ENCODE results near the gene RIPK1. TPM values are rescaled to one million over a fixed set of nuclear protein-coding genes. Genes with fewer than 3 reads are reported as not detected.
A peak's percentile ranks its signal among the peaks of the same experiment; 100 is the strongest.
"Not testable (repeated sequence)": the region's sequence is repeated elsewhere in the genome, so short reads cannot be mapped to it uniquely, and the experiment has no call there.

RIPK1 gene
- total RNA-seq, 1 experiment from 2014 or later, result 18.3 TPM

- DNase-seq (ENCODE audit: low spot score), result no peak
Observed at GRCh38 chr6:3045777-3046176, 22.5 kb upstream of the RIPK1 start.

GRCh38 chr6:3046295-3046694 is 22.0 kb upstream of the RIPK1 start:
- DNase-seq (ENCODE audit: low spot score), result no peak

GRCh38 chr6:3048009-3048408 is 20.3 kb upstream of the RIPK1 start:
- DNase-seq (ENCODE audit: low spot score), result not testable (repeated sequence)

- DNase-seq (ENCODE audit: low spot score), result no peak
Observed at GRCh38 chr6:3052481-3053230, 15.6 kb upstream of the RIPK1 start.

- DNase-seq (ENCODE audit: low spot score), result no peak
Observed at GRCh38 chr6:3053231-3053508, 15.1 kb upstream of the RIPK1 start.

GRCh38 chr6:3054229-3055157 is 13.8 kb upstream of the RIPK1 start:
- DNase-seq (ENCODE audit: low spot score), result not testable (repeated sequence)

GRCh38 chr6:3055158-3055499 is 13.2 kb upstream of the RIPK1 start:
- not testable (repeated sequence) for DNase-seq (ENCODE audit: low spot score)

- DNase-seq (ENCODE audit: low spot score), result no peak
Observed at GRCh38 chr6:3057063-3057770, 11.1 kb upstream of the RIPK1 start.

GRCh38 chr6:3058957-3059356 is 9.3 kb upstream of the RIPK1 start:
- no peak for DNase-seq (ENCODE audit: low spot score)

- not testable (repeated sequence) for DNase-seq (ENCODE audit: low spot score)
Observed at GRCh38 chr6:3060092-3060491, 8.2 kb upstream of the RIPK1 start.

GRCh38 chr6:3061501-3061941 is 6.8 kb upstream of the RIPK1 start:
- DNase-seq (ENCODE audit: low spot score), result peak; percentile 86

GRCh38 chr6:3063340-3063732 is 5.0 kb upstream of the RIPK1 start:
- DNase-seq (ENCODE audit: low spot score), result not testable (repeated sequence)

GRCh38 chr6:3063733-3064700 is 4.3 kb upstream of the RIPK1 start:
- peak; percentile 82 for DNase-seq (ENCODE audit: low spot score)

- DNase-seq (ENCODE audit: low spot score), result no peak
Observed at GRCh38 chr6:3071568-3071967, 3.3 kb downstream of the RIPK1 start.

- DNase-seq (ENCODE audit: low spot score), result no peak
Observed at GRCh38 chr6:3072798-3073197, 4.5 kb downstream of the RIPK1 start.

- no peak for DNase-seq (ENCODE audit: low spot score)
Observed at GRCh38 chr6:3073382-3073781, 5.1 kb downstream of the RIPK1 start.

GRCh38 chr6:3075772-3076113 is 7.4 kb downstream of the RIPK1 start:
- no peak for DNase-seq (ENCODE audit: low spot score)

GRCh38 chr6:3076320-3076719 is 8.0 kb downstream of the RIPK1 start:
- no peak for DNase-seq (ENCODE audit: low spot score)

- no peak for DNase-seq (ENCODE audit: low spot score)
Observed at GRCh38 chr6:3077430-3077829, 9.1 kb downstream of the RIPK1 start.

- not testable (repeated sequence) for DNase-seq (ENCODE audit: low spot score)
Observed at GRCh38 chr6:3078952-3079351, 10.7 kb downstream of the RIPK1 start.

- no peak for DNase-seq (ENCODE audit: low spot score)
Observed at GRCh38 chr6:3079682-3080081, 11.4 kb downstream of the RIPK1 start.
